H1 (cell line): ENCODE measurements around the gene GTSF1L. TPM values are rescaled to one million over a fixed set of nuclear protein-coding genes. Genes with fewer than 3 reads are reported as not detected.

Experiments used
- polyA plus RNA-seq, 7 experiments: library from polyadenylated mRNA; depleted of rRNA in 3 of 7; stranded (reverse) in 5 of 7; unstranded in 2 of 7; fragments of >200 nt in 5 of 7; fragments of 200-250 nt in 2 of 7; gene quantifications; 1 replicate in 5 of 7; 2 replicates in 1 of 7; 4 replicates in 1 of 7; pipeline versions ENCODE4 v1.2.1 to v1.2.3, GENCODE V29; 2011 to 2013; ENCODE audit warnings: missing spikeins in 2 of 7, mixed read lengths in 2 of 7
- total RNA-seq: library from RNA; stranded (reverse); fragmentation: NEBNext Ultra II Directional; extraction: Animal tissue kit (Norgen Biotek cat#: 25700); gene quantifications from 2 replicates; pipeline ENCODE4 v1.2.1, GENCODE V29; 2021
- TF ChIP-seq, protein P1 (sequence below): fragments of 300-600 bp; sonication (generic); IDR thresholded peaks from 2 replicates; pipeline ENCODE4 v1.7.1; 2012; ENCODE audit warnings: low read length, moderate library complexity, mild to moderate bottlenecking, inconsistent platforms; ENCODE audit not compliant: insufficient replicate concordance

GTSF1L gene
- total and polyA plus RNA-seq, 2 of the 8 experiments (the other 6 are each of a cell fraction or from before 2014, with no cell fraction given): not detected

DNA sequence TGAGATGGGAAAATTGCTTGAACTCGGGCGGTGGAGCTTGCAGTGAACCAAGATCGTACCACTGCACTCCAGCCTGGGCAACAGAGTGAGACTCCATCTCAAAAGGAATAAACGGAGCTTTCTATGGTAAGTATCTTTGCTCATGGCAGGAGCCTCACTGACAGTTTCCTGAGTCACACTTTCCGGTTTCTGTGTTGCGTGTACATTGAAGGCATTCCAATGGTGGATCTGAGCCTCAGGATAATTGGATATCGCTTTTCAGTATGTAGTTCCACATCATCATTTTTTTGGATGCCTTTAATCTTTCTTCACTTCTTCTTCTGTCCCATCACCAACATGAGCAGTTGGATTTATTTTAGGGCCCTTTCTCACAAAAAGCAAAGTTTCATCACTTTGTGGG, 28.6 kb upstream of the GTSF1L start (continued):
- TF ChIP-seq, protein P1, sequence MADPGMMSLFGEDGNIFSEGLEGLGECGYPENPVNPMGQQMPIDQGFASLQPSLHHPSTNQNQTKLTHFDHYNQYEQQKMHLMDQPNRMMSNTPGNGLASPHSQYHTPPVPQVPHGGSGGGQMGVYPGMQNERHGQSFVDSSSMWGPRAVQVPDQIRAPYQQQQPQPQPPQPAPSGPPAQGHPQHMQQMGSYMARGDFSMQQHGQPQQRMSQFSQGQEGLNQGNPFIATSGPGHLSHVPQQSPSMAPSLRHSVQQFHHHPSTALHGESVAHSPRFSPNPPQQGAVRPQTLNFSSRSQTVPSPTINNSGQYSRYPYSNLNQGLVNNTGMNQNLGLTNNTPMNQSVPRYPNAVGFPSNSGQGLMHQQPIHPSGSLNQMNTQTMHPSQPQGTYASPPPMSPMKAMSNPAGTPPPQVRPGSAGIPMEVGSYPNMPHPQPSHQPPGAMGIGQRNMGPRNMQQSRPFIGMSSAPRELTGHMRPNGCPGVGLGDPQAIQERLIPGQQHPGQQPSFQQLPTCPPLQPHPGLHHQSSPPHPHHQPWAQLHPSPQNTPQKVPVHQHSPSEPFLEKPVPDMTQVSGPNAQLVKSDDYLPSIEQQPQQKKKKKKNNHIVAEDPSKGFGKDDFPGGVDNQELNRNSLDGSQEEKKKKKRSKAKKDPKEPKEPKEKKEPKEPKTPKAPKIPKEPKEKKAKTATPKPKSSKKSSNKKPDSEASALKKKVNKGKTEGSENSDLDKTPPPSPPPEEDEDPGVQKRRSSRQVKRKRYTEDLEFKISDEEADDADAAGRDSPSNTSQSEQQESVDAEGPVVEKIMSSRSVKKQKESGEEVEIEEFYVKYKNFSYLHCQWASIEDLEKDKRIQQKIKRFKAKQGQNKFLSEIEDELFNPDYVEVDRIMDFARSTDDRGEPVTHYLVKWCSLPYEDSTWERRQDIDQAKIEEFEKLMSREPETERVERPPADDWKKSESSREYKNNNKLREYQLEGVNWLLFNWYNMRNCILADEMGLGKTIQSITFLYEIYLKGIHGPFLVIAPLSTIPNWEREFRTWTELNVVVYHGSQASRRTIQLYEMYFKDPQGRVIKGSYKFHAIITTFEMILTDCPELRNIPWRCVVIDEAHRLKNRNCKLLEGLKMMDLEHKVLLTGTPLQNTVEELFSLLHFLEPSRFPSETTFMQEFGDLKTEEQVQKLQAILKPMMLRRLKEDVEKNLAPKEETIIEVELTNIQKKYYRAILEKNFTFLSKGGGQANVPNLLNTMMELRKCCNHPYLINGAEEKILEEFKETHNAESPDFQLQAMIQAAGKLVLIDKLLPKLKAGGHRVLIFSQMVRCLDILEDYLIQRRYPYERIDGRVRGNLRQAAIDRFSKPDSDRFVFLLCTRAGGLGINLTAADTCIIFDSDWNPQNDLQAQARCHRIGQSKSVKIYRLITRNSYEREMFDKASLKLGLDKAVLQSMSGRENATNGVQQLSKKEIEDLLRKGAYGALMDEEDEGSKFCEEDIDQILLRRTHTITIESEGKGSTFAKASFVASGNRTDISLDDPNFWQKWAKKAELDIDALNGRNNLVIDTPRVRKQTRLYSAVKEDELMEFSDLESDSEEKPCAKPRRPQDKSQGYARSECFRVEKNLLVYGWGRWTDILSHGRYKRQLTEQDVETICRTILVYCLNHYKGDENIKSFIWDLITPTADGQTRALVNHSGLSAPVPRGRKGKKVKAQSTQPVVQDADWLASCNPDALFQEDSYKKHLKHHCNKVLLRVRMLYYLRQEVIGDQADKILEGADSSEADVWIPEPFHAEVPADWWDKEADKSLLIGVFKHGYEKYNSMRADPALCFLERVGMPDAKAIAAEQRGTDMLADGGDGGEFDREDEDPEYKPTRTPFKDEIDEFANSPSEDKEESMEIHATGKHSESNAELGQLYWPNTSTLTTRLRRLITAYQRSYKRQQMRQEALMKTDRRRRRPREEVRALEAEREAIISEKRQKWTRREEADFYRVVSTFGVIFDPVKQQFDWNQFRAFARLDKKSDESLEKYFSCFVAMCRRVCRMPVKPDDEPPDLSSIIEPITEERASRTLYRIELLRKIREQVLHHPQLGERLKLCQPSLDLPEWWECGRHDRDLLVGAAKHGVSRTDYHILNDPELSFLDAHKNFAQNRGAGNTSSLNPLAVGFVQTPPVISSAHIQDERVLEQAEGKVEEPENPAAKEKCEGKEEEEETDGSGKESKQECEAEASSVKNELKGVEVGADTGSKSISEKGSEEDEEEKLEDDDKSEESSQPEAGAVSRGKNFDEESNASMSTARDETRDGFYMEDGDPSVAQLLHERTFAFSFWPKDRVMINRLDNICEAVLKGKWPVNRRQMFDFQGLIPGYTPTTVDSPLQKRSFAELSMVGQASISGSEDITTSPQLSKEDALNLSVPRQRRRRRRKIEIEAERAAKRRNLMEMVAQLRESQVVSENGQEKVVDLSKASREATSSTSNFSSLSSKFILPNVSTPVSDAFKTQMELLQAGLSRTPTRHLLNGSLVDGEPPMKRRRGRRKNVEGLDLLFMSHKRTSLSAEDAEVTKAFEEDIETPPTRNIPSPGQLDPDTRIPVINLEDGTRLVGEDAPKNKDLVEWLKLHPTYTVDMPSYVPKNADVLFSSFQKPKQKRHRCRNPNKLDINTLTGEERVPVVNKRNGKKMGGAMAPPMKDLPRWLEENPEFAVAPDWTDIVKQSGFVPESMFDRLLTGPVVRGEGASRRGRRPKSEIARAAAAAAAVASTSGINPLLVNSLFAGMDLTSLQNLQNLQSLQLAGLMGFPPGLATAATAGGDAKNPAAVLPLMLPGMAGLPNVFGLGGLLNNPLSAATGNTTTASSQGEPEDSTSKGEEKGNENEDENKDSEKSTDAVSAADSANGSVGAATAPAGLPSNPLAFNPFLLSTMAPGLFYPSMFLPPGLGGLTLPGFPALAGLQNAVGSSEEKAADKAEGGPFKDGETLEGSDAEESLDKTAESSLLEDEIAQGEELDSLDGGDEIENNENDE: no peak
